PC-9 (cell line): ENCODE data around the gene RAB40C.

Experiments
- EZH2 ChIP-seq: fragments of 200-600 bp; sonication (generic); IDR thresholded peaks from 2 replicates; pipeline ENCODE4 v1.8.0; 2017; ENCODE audit warnings: antibody characterized with exemption, low read depth
- TF ChIP-seq, protein P1 (sequence below): fragments of 200-600 bp; sonication (generic); conservative IDR thresholded peaks from 2 replicates; pipeline ENCODE4 v1.6.1; 2017; ENCODE audit warnings: mixed run types, antibody characterized with exemption, mild to moderate bottlenecking, moderate library complexity

DNA sequence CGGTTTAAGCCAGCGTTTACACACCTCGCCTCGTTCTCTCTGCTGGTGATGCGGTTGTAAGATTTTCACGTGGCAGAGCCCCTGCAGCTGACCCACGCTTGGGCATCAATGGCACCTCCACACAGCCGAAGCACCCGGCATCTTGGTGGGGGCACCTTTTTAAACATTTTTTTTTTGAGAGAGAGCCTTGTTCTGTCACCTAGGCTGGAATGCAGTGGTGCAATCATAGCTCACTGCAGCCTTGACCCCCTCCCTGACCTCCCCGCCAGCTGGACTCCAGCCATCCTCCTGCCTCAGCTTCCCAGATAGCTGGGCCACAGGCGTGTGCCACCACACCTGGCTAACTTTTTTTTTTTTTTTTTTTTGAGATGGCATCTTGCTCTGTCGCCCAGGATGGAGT, 64.2 kb downstream of the RAB40C start:
- TF ChIP-seq, protein P1, sequence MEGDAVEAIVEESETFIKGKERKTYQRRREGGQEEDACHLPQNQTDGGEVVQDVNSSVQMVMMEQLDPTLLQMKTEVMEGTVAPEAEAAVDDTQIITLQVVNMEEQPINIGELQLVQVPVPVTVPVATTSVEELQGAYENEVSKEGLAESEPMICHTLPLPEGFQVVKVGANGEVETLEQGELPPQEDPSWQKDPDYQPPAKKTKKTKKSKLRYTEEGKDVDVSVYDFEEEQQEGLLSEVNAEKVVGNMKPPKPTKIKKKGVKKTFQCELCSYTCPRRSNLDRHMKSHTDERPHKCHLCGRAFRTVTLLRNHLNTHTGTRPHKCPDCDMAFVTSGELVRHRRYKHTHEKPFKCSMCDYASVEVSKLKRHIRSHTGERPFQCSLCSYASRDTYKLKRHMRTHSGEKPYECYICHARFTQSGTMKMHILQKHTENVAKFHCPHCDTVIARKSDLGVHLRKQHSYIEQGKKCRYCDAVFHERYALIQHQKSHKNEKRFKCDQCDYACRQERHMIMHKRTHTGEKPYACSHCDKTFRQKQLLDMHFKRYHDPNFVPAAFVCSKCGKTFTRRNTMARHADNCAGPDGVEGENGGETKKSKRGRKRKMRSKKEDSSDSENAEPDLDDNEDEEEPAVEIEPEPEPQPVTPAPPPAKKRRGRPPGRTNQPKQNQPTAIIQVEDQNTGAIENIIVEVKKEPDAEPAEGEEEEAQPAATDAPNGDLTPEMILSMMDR: no peak
- TF ChIP-seq EZH2: no peak
